HUES48 (cell line): ENCODE data around the gene LATS2.

ENCODE experiments used
- H3K27ac ChIP-seq: one replicate; pipeline ENCODE4 v1.7.0; 2013; ENCODE audit warnings: low read depth, low read length, inconsistent platforms
- H3K27me3 ChIP-seq: 2 replicates; pipeline ENCODE4 v1.6.1; 2013; ENCODE audit warnings: mild to moderate bottlenecking, low read length; ENCODE audit not compliant: control insufficient read depth, insufficient read depth
- H3K36me3 ChIP-seq: 2 replicates; pipeline ENCODE4 v1.6.1; 2013; ENCODE audit warnings: low read length; ENCODE audit not compliant: control insufficient read depth, insufficient read depth
- H3K4me1 ChIP-seq: 2 replicates; pipeline ENCODE4 v1.6.1; 2013; ENCODE audit warnings: mild to moderate bottlenecking, low read length; ENCODE audit not compliant: control insufficient read depth, insufficient read depth
- H3K4me3 ChIP-seq: 2 replicates; pipeline ENCODE4 v1.5.1; 2013; ENCODE audit warnings: mild to moderate bottlenecking, low read depth, low read length
- H3K9ac ChIP-seq: 2 replicates; pipeline ENCODE4 v1.6.1; 2013; ENCODE audit warnings: mild to moderate bottlenecking, low read depth, low read length, moderate library complexity
- H3K9me3 ChIP-seq: 2 replicates; pipeline ENCODE4 v1.6.1; 2013; ENCODE audit warnings: low read length; ENCODE audit not compliant: control insufficient read depth, insufficient read depth

The LATS2 gene

DNA sequence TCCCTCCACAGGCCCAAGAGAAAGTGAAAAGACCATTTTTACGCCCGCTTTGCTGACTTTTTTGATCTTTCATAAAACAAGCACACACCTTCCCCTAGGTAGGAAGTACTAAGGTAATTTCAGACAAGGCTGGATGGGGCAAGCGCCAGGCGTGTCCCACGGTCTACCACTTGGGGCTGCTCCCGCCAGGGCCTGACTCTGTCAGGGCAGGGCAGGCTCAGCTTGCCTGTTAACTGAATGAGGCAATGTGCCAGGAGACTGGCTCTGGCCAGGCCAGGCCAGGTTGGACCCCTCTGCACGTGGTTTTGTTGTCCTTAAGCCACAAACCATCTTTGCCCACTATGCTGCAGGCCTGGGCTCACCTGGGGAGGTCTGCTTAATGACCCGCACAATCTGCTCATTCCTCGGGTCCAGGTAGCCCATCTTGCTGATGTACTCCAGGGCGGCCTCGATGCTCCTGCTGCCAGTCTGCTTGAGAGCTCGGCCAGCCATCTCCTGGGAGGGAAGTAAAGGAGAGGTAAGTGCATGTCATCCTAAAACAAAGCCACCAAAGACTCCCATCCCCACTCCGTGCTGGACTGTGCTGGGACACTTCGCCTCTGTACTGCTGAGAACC lies 70.4 kb downstream of the LATS2 start:
- Histone ChIP-seq H3K4me1 (no peaks in the 10 kb centered on the region), H3K9me3 (no peaks in the 10 kb centered on the region), H3K36me3 (peaks cover 57% of the 10 kb centered on the region)

DNA sequence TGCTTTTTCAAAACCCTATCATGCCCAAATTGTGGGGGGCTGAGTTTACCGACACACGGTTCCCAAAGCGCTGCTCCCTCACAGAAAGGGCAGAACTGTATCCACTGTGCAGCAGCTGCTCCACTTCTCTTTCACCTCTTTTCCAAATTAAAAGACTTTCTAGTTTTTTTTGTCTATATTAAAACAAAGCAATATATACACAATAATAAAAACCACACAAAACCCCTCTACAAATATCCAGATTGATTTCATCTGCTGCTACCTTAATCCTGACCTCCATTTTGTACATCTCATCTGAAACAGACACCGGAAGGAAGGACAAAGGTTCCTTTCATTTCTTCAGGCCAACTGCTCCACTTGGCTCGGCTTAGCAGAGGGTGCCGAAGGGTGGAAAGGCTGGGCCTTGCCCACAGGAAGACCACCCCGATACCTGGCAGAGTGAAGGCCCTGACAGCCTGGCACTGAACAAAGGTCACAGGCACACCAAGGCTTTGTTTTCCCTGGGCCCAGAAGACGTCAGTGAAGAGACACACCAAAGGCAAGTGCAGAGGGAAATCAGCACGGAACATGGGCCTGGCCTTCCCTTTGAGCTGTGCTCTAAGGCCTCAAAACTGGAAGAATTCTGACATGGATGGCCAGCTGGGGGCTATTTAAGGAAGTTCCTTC lies 71.6 kb downstream of the LATS2 start:
- no peaks in the 10 kb centered on the region for H3K9me3 ChIP-seq
- H3K27me3 ChIP-seq = no peaks in the 10 kb centered on the region
- no peak overlapping the region for H3K9ac ChIP-seq

More for the DNA sequence above, 70.4 kb downstream of the LATS2 start:
- Histone ChIP-seq H3K4me3 (no peak overlapping the region), H3K9ac (no peak overlapping the region), H3K27ac (no peak overlapping the region), H3K27me3 (no peaks in the 10 kb centered on the region)

DNA sequence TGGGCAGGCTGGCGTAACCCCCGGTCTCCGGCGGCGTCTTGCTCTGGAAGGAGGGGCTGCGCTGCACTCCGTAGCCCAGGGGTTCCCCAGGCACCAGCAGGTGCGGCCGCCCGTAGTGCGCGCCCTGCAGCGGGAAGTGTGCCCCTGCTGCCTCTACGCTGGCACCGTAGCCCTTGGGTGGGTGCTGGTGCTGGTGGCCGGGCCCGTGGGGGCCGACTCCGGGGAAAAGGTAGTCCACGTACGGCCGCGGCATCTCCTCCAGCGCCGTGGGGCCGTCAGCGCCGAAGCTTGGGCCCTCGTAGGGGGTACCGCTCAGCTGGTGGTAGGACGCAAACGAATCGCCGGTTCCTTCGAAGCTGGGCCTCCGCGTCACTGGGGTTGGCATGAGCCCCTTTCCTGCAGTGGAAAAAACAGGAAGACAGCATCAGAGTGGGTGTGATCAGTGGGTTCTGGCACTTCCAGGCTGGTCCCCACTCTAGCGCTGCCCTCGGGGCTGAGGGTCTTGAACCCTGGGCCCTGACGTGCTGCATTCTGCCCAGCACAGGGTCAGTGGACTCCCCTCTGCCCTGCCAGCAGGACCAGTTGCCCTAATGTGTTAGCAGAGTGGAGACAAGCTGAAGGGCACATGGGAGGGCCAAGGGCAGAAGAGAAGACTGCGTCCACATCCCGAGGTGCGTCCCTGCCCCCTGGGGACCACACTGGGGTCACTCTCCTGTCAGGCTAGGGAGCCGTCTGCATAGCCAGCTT lies 72.3 kb downstream of the LATS2 start:
- H3K9me3 ChIP-seq = no peaks in the 10 kb centered on the region
- H3K9ac ChIP-seq = no peak overlapping the region
- no peaks in the 10 kb centered on the region for H3K4me1 ChIP-seq
- no peak overlapping the region for H3K27ac ChIP-seq
- H3K27me3 ChIP-seq = no peaks in the 10 kb centered on the region
- peaks cover 60% of the 10 kb centered on the region for H3K36me3 ChIP-seq
- no peak overlapping the region for H3K4me3 ChIP-seq

More for the DNA sequence above, 71.6 kb downstream of the LATS2 start:
- H3K27ac ChIP-seq = no peak overlapping the region
- no peak overlapping the region for H3K4me3 ChIP-seq
- peaks cover 58% of the 10 kb centered on the region for H3K36me3 ChIP-seq
- no peaks in the 10 kb centered on the region for H3K4me1 ChIP-seq

DNA sequence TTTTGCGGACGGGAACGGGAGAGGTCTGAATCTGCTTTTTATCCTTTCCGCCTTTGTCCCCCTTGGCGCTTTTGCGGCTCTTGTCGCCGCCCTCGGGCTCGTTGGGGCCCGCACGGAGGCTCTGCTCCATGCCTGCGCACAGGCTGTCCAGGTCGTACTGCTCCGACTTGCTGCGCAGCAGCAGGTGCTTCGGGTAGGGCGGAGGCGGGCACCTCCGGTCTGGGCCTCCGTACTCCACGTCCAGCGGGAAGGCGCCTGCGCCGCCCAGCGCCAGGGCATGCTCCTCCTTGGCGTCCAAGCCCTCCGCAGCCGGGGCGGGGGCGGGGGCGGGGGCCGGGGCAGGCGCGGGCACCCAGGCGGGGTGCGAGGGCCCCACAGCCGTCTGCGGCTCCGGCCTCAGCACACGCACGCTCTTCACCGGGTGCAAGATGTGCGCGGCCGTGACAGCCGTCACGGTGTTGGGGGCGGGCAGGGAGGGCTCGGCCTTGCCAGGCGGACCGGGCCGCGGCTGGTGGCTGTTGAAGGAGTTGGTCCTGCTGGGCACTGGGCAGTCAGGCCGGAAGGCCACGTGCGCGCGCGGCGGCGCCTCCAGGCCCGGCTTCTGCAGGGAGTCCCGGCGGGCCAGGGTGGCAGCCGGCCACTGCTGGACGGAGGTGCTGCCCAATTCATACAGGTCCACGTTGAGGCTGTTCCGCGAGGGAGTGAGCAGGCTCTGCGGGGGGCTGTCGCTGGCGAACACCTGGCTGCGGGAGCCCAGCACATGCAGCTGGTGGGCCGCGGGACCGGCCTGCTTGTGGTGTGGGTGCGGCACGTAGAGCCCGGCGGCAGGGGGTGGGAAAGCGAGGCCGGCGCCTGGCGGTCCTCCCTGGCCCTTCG lies 73.1 kb downstream of the LATS2 start:
- H3K27me3 ChIP-seq = no peaks in the 10 kb centered on the region
- no peak overlapping the region for H3K4me3 ChIP-seq
- H3K4me1 ChIP-seq = no peaks in the 10 kb centered on the region
- peaks cover 60% of the 10 kb centered on the region for H3K36me3 ChIP-seq
- no peaks in the 10 kb centered on the region for H3K9me3 ChIP-seq
- no peak overlapping the region for H3K9ac ChIP-seq
- no peak overlapping the region for H3K27ac ChIP-seq

- Histone ChIP-seq H3K36me3 (peaks cover 66% of the 10 kb centered on the region), H3K9me3 (no peaks in the 10 kb centered on the region), H3K9ac (no peak overlapping the region), H3K4me3 (no peak overlapping the region), H3K27ac (no peak overlapping the region), H3K4me1 (no peaks in the 10 kb centered on the region), H3K27me3 (no peaks in the 10 kb centered on the region)
Observed at GRCh38 chr13:20987599-20987998, 73.8 kb downstream of the LATS2 start.

DNA sequence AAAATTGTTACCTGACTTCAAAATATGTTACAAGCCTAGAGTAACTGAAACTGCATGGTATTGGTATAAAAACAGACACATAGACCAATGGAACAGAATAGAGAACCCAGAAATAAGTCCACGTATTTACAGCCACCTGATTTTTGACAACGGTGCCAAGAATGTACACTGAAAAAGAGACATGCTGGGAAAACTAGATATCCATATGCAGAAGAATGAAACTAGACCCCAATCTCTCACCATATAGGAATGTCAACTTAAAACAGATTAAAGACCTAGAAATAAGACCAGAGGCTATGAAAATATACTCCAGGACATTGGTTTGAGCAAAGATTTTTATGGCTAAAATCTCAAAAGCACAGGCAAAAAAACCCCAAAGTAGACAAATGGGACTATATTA lies 76.5 kb downstream of the LATS2 start:
- H3K27me3 ChIP-seq = no peaks in the 10 kb centered on the region
- no peak overlapping the region for H3K4me3 ChIP-seq
- H3K9me3 ChIP-seq = no peaks in the 10 kb centered on the region
- no peak overlapping the region for H3K9ac ChIP-seq
- H3K4me1 ChIP-seq = no peaks in the 10 kb centered on the region
- peaks cover 74% of the 10 kb centered on the region for H3K36me3 ChIP-seq
- no peak overlapping the region for H3K27ac ChIP-seq

- no peaks in the 10 kb centered on the region for H3K9me3 ChIP-seq
- no peaks in the 10 kb centered on the region for H3K4me1 ChIP-seq
- H3K9ac ChIP-seq = no peak overlapping the region
- H3K36me3 ChIP-seq = peaks cover 71% of the 10 kb centered on the region
- no peak overlapping the region for H3K4me3 ChIP-seq
- H3K27ac ChIP-seq = no peak overlapping the region
- no peaks in the 10 kb centered on the region for H3K27me3 ChIP-seq
Observed at GRCh38 chr13:20983386-20983785, 78.0 kb downstream of the LATS2 start.

GRCh38 chr13:20981370-20982095 lies 79.9 kb downstream of the LATS2 start:
- Histone ChIP-seq H3K4me3 (no peak overlapping the region), H3K4me1 (no peaks in the 10 kb centered on the region), H3K27ac (no peak overlapping the region), H3K27me3 (no peaks in the 10 kb centered on the region), H3K36me3 (peaks cover 64% of the 10 kb centered on the region), H3K9ac (no peak overlapping the region), H3K9me3 (no peaks in the 10 kb centered on the region)

DNA sequence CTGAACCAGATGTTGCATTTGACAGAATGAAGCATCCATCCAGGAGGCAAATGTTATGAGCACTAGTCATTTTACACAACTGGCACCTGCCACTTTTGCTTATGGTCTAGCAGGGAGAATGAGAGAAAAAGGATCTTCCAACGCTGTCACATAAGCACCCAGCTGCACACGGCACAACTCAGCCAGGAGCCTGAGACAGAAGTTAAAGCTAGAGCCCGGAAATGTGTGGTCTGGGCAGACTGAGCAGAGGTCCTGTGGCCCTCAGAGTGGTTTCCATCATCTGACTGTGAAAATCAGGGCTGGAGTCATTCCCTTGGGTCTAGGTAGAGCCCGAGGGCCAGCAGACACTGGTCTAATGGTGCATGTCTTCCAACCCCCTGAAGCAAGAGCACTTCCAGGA lies 80.5 kb downstream of the LATS2 start:
- no peak overlapping the region for H3K27ac ChIP-seq

DNA sequence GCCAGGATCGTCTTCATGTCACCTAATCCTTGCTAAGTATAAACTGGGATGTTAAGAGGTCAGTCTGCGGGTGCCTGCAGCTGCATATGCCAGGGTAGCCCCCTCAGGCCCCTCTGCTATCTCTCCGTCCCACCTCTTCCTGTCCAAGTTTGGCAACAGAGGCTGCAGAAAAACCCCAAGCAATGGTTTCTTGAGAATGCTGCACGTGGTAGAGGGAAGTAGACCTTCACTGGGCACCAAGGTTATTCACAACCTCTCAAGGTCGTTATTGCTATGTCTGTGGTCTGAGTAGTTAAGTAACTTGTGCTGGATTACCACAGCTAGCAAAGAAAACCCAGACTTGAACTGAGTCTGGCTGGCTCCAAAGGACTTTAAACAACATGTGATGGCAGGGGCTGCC lies 81.0 kb downstream of the LATS2 start:
- Histone ChIP-seq H3K9me3 (no peaks in the 10 kb centered on the region), H3K36me3 (peaks cover 65% of the 10 kb centered on the region), H3K4me3 (no peak overlapping the region), H3K27ac (no peak overlapping the region), H3K9ac (no peak overlapping the region), H3K27me3 (no peaks in the 10 kb centered on the region), H3K4me1 (no peaks in the 10 kb centered on the region)

More for the DNA sequence above, 80.5 kb downstream of the LATS2 start:
- Histone ChIP-seq H3K9ac (no peak overlapping the region), H3K4me1 (no peaks in the 10 kb centered on the region), H3K36me3 (peaks cover 63% of the 10 kb centered on the region), H3K27me3 (no peaks in the 10 kb centered on the region), H3K4me3 (no peak overlapping the region), H3K9me3 (no peaks in the 10 kb centered on the region)
